Measurements from ENCODE around the gene SPINK5.
"Not testable (repeated sequence)": the region's sequence is repeated elsewhere in the genome, so short reads cannot be mapped to it uniquely, and the experiment has no call there.

Gene SPINK5, protein sequence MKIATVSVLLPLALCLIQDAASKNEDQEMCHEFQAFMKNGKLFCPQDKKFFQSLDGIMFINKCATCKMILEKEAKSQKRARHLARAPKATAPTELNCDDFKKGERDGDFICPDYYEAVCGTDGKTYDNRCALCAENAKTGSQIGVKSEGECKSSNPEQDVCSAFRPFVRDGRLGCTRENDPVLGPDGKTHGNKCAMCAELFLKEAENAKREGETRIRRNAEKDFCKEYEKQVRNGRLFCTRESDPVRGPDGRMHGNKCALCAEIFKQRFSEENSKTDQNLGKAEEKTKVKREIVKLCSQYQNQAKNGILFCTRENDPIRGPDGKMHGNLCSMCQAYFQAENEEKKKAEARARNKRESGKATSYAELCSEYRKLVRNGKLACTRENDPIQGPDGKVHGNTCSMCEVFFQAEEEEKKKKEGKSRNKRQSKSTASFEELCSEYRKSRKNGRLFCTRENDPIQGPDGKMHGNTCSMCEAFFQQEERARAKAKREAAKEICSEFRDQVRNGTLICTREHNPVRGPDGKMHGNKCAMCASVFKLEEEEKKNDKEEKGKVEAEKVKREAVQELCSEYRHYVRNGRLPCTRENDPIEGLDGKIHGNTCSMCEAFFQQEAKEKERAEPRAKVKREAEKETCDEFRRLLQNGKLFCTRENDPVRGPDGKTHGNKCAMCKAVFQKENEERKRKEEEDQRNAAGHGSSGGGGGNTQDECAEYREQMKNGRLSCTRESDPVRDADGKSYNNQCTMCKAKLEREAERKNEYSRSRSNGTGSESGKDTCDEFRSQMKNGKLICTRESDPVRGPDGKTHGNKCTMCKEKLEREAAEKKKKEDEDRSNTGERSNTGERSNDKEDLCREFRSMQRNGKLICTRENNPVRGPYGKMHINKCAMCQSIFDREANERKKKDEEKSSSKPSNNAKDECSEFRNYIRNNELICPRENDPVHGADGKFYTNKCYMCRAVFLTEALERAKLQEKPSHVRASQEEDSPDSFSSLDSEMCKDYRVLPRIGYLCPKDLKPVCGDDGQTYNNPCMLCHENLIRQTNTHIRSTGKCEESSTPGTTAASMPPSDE

DNA sequence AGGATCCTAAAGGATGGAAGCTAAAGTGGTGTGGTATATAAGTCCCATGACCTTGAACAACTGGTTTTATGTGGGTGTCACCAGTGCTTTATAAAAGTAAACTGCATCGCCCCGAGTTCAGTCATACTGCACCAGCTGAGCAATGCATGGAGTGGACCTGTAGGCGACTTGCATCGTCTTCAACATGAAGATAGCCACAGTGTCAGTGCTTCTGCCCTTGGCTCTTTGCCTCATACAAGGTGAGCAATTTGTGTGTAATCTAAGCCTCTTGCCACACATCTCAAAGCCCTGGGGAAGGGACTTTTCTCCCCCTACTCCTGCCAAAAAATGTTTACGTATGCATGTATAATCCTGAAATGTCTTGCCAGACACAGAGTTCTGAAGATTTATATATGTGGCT, at the start of gene SPINK5:
SPINK5 (plus strand) TSS at position 120 of the 400 bp plus-strand sequence; CDS start at position 185, 65 bp downstream.
- no peak for DNase-seq
- TF ChIP-seq GATA1 (IDR thresholded peaks at IDR 0.05; ENCODE audit: low read depth, low read length) (no peak), POLR2A (IDR thresholded peaks at IDR 0.05; ENCODE audit: low read length) (no peak)

DNA sequence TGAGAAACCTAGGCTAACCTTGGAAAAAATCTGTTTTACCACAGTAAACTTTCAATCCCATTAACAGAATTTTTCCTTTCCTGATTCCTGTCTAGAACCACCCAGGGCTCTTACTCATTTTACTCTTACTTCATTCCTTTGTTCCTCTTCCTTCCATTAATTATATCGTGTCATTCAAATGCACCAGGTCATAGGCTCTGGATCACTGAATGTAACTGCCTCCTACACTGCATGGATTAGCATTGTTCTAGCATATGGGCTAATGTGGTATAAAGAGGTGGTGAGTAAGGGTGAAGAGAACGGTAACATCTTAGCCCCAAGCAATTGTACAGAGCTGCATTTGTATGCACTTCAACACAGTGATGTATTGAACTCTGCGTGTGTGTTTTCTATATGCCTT, 49.5 kb upstream of the SPINK5 start:
- DNase-seq, result no peak
- TF ChIP-seq POLR2A (IDR thresholded peaks at IDR 0.05; ENCODE audit: low read length), result no peak
- TF ChIP-seq GATA1 (IDR thresholded peaks at IDR 0.05; ENCODE audit: low read depth, low read length), result no peak

DNA sequence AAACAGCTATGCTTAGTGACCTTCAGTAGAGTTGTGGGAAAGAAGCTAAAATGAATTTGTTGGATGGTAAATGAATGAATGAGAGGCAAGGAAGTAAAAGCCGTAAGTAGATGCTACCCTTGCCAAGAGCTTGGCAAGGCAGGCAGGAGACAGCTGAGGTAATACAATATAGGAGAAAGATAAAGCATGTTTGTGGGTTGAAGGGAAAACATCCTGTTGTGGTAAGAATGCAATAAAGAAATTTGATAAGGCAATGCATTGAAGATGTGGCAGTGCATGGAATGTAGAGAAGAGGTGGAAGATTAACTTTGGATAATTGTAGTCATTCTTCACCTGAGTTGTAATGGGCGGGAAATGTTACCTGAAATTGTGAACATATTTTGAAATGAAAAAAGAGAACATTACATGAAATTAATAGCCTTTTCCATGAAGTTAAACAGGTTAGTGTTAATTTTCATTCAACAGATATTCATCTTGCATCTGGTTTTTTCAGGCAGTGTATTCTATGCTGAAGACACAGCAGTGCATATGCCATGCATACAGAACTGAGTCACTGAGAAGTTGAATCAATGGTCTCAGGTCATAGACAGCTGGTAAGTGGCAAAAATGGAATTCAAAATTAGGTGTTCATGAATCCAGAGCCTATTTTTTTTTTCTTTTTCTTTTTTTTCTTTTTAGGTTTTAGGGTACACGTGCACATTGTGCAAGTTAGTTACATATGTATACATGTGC, 43.4 kb upstream of the SPINK5 start:
- no peak for TF ChIP-seq POLR2A (IDR thresholded peaks at IDR 0.05; ENCODE audit: low read length)
- no peak for TF ChIP-seq GATA1 (IDR thresholded peaks at IDR 0.05; ENCODE audit: low read depth, low read length)
- no peak for DNase-seq

DNA sequence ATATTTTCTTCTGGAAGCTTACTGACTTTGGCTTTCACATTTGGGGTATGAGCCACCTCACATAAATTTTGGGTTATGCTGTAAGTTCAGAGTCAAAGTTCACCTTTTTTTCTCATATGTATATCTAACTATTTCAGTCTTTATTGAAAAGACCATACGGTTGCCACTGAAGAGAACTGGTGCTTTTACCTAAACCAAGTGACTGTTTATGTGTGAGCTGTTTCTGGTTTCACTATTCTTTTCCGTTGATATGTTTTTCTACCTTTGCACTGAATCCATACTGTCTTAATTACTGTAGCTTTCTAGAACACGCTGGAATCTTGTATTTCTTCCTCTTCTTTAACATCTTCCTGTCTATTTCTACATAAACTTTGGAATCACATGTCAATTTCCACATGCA, 36.3 kb upstream of the SPINK5 start:
- no peak for DNase-seq
- TF ChIP-seq GATA1 (IDR thresholded peaks at IDR 0.05; ENCODE audit: low read depth, low read length) (no peak), POLR2A (IDR thresholded peaks at IDR 0.05; ENCODE audit: low read length) (no peak)

DNA sequence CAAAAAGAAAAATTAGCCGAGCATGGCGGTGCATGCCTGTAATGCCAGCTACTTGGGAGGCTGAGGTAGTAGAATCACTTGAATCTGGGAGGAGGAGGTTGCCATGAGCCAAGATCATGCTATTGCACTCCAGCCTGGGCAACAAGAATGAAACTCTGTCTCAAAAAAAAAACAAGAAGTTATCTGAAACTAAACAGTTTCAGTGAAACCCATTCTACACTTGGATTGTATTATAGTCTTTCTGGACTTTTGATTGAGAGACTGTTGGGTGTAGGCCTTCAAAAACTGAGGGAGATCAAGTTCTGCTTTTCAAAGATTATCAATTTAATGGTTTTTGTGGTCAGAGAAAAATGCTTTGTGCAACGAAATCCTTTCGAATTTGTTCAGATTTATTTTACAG, 34.6 kb upstream of the SPINK5 start:
- no peak for TF ChIP-seq GATA1 (IDR thresholded peaks at IDR 0.05; ENCODE audit: low read depth, low read length)
- no peak for TF ChIP-seq POLR2A (IDR thresholded peaks at IDR 0.05; ENCODE audit: low read length)
- DNase-seq, result no peak

DNA sequence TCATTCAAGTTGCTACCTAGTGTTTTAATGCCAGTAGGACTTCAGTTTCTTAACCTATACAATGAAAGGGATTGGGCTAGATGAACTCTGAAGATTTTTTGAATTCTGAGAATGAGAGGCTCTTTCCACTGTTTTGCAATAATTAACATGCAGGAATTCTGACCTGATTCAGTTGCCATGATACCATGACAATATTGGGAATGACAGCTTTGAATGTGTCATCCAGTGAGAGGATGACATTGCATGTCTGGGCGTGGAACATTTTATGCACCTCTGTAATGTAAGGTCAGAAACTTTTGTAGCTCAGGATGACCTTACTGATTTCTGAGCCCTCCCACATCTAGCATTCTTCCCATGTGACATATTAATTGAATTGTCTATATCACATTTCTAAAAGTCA, 30.6 kb upstream of the SPINK5 start:
- DNase-seq, result no peak
- TF ChIP-seq GATA1 (IDR thresholded peaks at IDR 0.05; ENCODE audit: low read depth, low read length) (no peak), POLR2A (IDR thresholded peaks at IDR 0.05; ENCODE audit: low read length) (no peak)

DNA sequence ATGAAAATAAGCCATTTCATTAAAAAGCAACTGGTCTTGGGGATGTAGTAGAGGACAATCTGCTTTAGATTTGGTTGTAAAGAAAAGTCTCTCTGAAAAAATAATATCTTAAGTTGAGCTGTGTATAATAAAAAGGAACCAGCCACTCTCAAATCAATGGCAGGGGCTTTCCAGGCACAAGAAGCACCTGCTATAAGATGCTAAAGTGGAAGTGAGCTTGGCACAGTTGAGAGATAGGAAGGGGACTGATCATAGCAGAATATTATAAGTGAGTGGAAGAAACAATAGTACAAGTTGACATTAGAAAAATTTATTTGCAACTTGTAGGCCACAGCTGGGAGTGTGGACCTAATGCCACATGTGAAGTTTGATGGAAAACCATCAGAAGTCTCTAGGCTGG, 28.1 kb upstream of the SPINK5 start:
- DNase-seq, result no peak
- TF ChIP-seq POLR2A (IDR thresholded peaks at IDR 0.05; ENCODE audit: low read length) (no peak), GATA1 (IDR thresholded peaks at IDR 0.05; ENCODE audit: low read depth, low read length) (no peak)

DNA sequence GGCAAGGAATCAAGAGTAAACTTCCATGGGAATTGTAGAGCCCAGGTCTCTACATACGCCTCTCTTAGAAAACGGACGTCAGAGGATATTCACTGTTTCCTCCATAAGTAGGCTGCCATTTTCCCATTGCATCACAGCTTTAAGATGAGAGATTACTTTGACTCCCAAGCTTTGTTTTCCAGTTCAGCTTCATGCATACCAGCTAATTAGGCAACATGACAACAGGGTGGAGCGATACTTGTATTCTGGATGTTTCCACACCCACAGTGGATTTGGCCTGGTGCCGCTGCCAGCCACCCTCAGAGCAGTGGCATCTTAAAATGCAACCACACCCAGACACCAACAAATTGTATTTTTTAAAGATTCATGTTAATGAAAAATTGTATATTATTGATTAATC, 20.9 kb upstream of the SPINK5 start:
- DNase-seq, result no peak
- TF ChIP-seq GATA1 (IDR thresholded peaks at IDR 0.05; ENCODE audit: low read depth, low read length) (no peak), POLR2A (IDR thresholded peaks at IDR 0.05; ENCODE audit: low read length) (no peak)

DNA sequence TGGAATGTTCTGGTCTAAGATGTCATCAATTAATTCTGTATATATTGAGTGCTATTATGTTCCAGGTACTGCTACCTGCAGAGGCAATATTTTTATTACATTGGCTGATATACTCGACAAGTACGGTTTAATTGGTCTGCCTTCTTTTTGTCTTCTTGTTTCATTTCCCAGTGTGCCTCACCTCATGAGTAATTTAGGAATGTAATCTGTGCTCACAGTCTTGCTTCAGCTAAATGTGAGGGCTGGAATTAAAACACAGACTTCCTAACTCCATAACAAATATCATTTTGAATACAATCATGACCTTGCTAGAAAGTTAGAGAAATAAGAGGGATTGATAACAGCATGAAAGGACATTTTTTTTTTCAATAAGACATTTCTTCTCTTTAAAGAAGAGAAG, 20.1 kb upstream of the SPINK5 start:
- TF ChIP-seq POLR2A (IDR thresholded peaks at IDR 0.05; ENCODE audit: low read length) (no peak), GATA1 (IDR thresholded peaks at IDR 0.05; ENCODE audit: low read depth, low read length) (no peak)
- DNase-seq, result no peak

DNA sequence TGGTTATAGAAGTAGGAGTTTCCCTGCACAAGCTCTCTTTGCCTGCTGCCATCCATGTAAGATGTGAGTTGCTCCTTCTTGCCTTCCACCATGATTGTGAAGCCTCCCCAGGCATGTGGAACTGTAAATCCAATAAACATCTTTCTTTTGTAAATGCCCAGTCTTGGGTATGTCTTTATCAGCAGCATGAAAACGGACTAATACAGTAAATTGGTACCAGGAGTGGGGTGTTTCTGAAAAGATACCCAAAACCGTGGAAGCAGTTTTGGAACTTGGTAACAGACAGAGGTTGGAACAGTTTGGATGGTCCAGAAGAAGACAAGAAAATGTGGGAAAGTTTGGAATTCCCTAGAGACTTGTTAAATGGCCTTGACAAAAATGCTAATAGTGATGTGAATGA, 8.6 kb upstream of the SPINK5 start:
- DNase-seq, result not testable (repeated sequence)

DNA sequence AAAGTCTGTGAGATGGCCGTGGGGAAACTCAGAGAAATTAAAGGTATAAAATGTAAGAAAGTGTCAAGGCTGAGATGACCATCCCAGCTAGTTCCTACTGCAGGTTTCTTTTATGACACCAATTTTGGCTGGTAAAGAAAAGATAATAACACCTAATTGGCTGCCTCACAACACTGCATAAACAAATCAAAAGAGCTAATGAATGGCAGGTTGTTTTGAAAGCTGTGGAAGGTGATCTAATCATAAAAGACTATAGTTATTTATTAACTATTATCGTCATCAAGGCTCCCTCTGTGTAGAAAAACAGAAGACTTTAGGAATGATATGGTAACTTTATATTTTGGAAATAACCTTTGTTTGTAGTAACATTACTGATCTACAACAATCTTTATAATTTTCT, 3.5 kb upstream of the SPINK5 start:
- TF ChIP-seq POLR2A (IDR thresholded peaks at IDR 0.05; ENCODE audit: low read length), result no peak
- TF ChIP-seq GATA1 (IDR thresholded peaks at IDR 0.05; ENCODE audit: low read depth, low read length), result no peak

DNA sequence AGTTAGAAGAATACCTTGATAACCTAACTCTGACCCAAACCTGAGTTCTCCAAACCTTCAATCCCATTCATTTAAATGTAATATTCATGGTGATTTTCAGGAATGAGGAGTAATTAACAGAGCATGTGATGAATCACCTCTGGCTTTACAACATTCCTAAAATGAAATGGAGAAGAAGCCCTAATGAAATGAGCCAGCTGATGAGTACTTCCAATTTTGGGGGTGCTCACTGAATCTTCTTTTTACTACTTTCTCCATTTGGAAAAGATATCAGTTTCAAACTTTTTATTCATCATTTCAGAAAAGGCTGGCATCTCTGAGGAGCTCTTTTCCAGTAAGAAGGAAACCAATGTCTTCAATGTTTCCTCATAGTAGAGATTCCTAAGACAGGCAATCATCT, 2.9 kb upstream of the SPINK5 start:
- TF ChIP-seq GATA1 (IDR thresholded peaks at IDR 0.05; ENCODE audit: low read depth, low read length) (no peak), POLR2A (IDR thresholded peaks at IDR 0.05; ENCODE audit: low read length) (no peak)
- no peak for DNase-seq

More for the DNA sequence above, 3.5 kb upstream of the SPINK5 start:
- no peak for DNase-seq

DNA sequence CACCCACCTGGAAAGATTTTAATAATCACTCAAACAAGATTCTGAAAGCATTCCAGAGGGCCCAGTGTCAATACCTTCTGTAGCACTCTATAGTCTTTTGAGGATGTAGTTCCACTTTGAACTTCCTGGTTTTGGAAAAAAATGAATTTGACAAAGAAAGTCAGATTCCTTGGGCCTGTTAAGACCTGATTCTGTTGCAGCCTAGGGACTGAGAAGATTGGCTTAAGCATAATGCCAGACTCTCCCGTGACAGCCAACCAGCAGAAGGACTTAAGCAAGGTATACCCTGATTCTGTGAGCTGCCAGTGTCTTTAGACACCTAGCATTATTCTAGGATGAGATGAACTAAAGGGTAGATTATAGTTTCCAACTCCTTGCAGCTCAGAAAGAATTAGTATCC, 6.8 kb downstream of the SPINK5 start:
- DNase-seq, result no peak
- TF ChIP-seq POLR2A (IDR thresholded peaks at IDR 0.05; ENCODE audit: low read length) (no peak), GATA1 (IDR thresholded peaks at IDR 0.05; ENCODE audit: low read depth, low read length) (no peak)

DNA sequence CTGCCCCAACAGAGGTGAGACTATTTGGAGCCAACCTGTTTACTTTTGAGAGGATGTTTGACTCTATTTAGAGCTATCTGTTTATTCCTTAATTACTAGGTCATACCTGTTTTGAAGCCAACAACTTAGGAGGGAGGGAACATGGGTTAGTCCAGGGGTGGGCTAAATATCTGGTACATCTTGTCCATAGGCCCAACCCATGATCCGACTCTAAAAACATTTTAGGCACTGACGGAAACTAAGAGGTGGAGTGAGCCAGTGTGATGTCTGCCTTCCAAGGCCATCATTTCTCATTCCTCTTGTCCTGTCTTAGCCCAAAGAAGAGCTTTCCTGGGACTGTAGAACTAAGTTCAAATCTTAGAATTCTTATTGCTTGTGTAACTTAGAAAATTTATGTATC, 8.4 kb downstream of the SPINK5 start:
- DNase-seq, result no peak
- TF ChIP-seq GATA1 (IDR thresholded peaks at IDR 0.05; ENCODE audit: low read depth, low read length) (no peak), POLR2A (IDR thresholded peaks at IDR 0.05; ENCODE audit: low read length) (no peak)

All from erythroblast (primary cell).